ENCODE results near the gene RBM41.

Gene RBM41

DNA sequence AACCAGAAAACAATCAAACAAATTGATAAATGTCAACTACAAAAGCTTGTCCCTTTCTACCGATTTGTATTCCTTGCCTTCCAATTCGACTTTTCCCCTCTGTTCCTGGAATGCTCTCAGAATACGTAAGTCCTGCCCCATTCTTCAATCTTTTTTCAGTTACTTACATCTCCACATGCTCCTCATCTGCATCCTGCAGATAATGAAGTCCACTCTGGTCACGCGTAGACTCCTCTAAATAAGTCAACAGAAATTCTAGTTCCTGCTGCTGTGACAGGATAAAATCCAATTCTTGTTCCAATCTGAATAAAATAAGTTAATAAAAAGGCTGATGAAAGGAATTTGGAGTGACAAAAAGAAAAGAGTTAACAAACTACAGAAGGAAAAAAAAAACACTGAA is 34.4 kb upstream of the RBM41 start:
- no peaks in the 10 kb centered on the region for H3K27me3 Mint-ChIP-seq (ENCODE audit: low read depth, poor library complexity)
- H3K4me1 Mint-ChIP-seq = no peaks in the 10 kb centered on the region
- DNase-seq = no peak
- H3K9me3 Mint-ChIP-seq = peaks cover 15% of the 10 kb centered on the region
- H3K27ac Mint-ChIP-seq = no peak overlapping the region
- H3K4me3 Mint-ChIP-seq = no peak overlapping the region
- TF ChIP-seq, protein P1, sequence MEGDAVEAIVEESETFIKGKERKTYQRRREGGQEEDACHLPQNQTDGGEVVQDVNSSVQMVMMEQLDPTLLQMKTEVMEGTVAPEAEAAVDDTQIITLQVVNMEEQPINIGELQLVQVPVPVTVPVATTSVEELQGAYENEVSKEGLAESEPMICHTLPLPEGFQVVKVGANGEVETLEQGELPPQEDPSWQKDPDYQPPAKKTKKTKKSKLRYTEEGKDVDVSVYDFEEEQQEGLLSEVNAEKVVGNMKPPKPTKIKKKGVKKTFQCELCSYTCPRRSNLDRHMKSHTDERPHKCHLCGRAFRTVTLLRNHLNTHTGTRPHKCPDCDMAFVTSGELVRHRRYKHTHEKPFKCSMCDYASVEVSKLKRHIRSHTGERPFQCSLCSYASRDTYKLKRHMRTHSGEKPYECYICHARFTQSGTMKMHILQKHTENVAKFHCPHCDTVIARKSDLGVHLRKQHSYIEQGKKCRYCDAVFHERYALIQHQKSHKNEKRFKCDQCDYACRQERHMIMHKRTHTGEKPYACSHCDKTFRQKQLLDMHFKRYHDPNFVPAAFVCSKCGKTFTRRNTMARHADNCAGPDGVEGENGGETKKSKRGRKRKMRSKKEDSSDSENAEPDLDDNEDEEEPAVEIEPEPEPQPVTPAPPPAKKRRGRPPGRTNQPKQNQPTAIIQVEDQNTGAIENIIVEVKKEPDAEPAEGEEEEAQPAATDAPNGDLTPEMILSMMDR (IDR thresholded peaks at IDR 0.05) = no peak
- peaks cover 4% of the 10 kb centered on the region for H3K36me3 Mint-ChIP-seq (ENCODE audit: low read depth)

DNA sequence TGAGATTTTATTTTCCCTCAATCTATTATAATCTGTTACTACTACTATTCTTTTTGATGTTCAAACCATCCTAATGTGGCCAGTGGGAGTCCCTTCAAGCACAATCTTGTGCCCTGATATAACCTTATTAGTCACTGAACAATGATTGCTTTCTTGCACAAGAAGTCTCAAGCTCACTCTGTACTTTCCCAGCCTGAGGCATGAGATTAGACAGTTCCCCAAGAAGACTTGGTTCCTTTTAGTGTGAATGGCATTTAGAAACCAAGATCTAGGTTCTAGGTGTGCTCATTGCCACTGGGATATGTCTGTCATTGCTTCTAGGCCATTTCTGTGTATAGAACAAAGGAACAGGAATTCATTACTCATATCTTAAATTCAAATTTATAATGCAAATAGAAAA is 28.0 kb upstream of the RBM41 start:
- peaks cover 15% of the 10 kb centered on the region for H3K36me3 Mint-ChIP-seq (ENCODE audit: low read depth)
- TF ChIP-seq, protein P1 (IDR thresholded peaks at IDR 0.05) = no peak
- H3K27me3 Mint-ChIP-seq (ENCODE audit: low read depth, poor library complexity) = no peaks in the 10 kb centered on the region
- no peak overlapping the region for H3K4me3 Mint-ChIP-seq
- DNase-seq = no peak
- H3K27ac Mint-ChIP-seq = no peak overlapping the region
- H3K9me3 Mint-ChIP-seq = peaks cover 11% of the 10 kb centered on the region
- no peaks in the 10 kb centered on the region for H3K4me1 Mint-ChIP-seq

DNA sequence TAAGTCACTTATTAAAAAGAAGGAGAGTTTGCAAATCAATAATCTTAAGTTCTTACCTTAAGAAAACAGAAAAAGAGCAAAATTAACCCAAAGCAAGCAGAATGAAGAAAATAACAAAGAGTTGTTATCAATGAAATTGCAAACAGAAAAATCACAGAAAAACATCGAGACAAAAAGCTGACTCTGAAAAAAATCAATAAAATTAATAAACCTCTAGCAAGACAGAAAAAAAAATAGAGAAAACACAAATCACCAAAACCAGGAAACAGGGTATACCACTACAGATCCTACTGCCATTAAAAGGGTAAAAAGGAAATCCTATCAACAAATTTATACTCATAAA is 17.3 kb upstream of the RBM41 start:
- H3K4me3 Mint-ChIP-seq = no peak overlapping the region
- peaks cover 4% of the 10 kb centered on the region for H3K27me3 Mint-ChIP-seq (ENCODE audit: low read depth, poor library complexity)
- H3K9me3 Mint-ChIP-seq = peaks cover 22% of the 10 kb centered on the region
- no peak for DNase-seq
- H3K4me1 Mint-ChIP-seq = no peaks in the 10 kb centered on the region
- H3K27ac Mint-ChIP-seq = no peak overlapping the region
- TF ChIP-seq, protein P1 (IDR thresholded peaks at IDR 0.05) = no peak
- peaks cover 12% of the 10 kb centered on the region for H3K36me3 Mint-ChIP-seq (ENCODE audit: low read depth)

DNA sequence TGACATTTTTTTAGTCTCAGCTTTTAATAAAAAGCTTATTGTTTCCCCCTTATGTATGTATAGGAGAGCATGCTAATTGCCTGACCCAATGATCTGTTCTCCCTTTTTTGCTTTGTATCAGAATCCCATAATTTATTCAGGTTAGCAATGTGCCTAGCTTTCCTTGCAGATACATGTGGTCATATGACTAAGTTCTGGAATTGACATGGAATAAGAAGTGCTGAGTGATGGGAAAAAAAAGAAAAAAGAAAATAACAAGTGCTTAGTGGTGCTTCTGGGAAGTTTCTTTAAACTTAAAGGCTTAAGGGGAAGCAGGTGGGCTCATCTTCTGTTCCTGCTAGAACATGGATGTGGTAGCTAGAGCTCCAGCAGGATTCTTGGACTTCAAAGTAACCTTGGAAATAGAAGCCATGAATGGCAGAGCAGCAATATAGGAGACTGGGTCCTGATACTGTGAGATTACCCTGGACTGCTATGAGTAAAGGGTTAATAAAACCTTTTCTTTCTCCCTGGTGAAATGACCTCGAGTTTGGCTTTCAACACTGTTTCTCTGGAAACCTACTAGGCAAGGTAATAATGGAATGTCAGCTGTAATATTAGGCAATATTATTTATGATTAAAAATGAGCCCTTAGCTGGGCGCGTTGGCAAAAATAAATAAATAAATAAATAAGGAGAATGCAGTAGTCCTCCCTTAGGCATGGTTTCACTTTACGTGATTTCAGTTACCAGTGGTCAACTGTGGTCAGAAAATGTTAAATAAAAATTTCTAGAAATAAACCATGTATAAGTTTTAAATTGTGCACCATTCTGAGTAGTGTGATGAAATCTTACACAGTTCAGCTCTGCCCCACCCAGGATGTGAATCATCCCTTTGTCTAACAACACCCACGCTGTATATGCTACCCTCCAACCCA is 16.7 kb upstream of the RBM41 start:
- TF ChIP-seq, protein P1 (IDR thresholded peaks at IDR 0.05) = no peak
- no peaks in the 10 kb centered on the region for H3K4me1 Mint-ChIP-seq
- peaks cover 4% of the 10 kb centered on the region for H3K27me3 Mint-ChIP-seq (ENCODE audit: low read depth, poor library complexity)
- no peak for DNase-seq
- H3K4me3 Mint-ChIP-seq = no peak overlapping the region
- peaks cover 12% of the 10 kb centered on the region for H3K36me3 Mint-ChIP-seq (ENCODE audit: low read depth)
- peaks cover 22% of the 10 kb centered on the region for H3K9me3 Mint-ChIP-seq
- no peak overlapping the region for H3K27ac Mint-ChIP-seq

DNA sequence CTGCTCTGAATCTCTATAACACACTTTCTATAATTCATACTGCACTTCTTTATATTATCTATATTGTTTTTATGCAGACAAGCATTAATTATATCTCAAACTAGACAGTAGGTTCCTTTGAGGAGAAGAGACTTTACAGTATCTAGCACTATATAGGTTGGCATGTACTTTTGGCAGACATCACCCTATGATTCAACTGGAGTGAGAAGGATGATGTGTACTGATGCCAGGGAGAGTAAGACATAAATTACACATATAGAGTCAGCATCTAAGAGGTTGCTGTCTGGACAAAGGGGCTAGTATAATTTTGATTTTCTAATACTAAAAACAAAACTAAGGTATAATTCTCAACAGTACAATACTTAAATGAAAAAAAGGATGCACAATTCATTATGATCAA is 5.1 kb upstream of the RBM41 start:
- Mint-ChIP-seq H3K27me3 (ENCODE audit: low read depth, poor library complexity) (no peaks in the 10 kb centered on the region), H3K27ac (no peak overlapping the region), H3K4me1 (no peaks in the 10 kb centered on the region), H3K9me3 (peaks cover 8% of the 10 kb centered on the region), H3K4me3 (no peak overlapping the region), H3K36me3 (ENCODE audit: low read depth) (no peaks in the 10 kb centered on the region)
- DNase-seq = no peak
- TF ChIP-seq, protein P1 (IDR thresholded peaks at IDR 0.05) = no peak

DNA sequence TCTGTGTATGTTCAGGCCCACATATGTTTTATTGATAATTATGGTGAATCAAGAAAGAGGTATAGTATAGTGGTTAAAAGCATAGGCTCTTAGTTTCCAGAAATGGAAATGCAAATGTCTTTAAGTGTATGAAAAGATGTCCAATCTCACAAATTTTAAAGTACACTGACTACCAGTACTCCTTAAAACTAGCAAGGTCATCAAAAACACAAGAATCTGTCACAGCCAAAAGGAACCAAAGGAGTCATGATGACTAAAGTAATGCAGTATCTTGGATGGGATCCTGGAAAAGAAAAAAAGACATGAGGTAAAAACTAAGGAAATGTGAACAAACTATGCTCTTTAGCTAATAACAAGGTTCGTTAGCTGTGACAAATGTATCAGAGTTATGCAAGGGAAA is 661 bp upstream of the RBM41 start:
- TF ChIP-seq, protein P1 (IDR thresholded peaks at IDR 0.05) = no peak
- peaks cover 13% of the 10 kb centered on the region for H3K9me3 Mint-ChIP-seq
- DNase-seq = no peak
- H3K4me3 Mint-ChIP-seq = peak overlapping the region; percentile 100
- peaks cover 26% of the 10 kb centered on the region for H3K36me3 Mint-ChIP-seq (ENCODE audit: low read depth)
- H3K27me3 Mint-ChIP-seq (ENCODE audit: low read depth, poor library complexity) = no peaks in the 10 kb centered on the region
- H3K27ac Mint-ChIP-seq = no peak overlapping the region
- H3K4me1 Mint-ChIP-seq = peaks cover 16% of the 10 kb centered on the region

All from nephron progenitor cell (in vitro differentiated cells).